ENCODE data around the gene PRDM16. TPM values are rescaled to one million over a fixed set of nuclear protein-coding genes. Genes with fewer than 3 reads are reported as not detected.

Gene PRDM16
- total and polyA plus RNA-seq, 2 of the 13 experiments (the other 11 are each of a cell fraction or from before 2014, with no cell fraction given), result 0.15 to 0.81 TPM

DNA sequence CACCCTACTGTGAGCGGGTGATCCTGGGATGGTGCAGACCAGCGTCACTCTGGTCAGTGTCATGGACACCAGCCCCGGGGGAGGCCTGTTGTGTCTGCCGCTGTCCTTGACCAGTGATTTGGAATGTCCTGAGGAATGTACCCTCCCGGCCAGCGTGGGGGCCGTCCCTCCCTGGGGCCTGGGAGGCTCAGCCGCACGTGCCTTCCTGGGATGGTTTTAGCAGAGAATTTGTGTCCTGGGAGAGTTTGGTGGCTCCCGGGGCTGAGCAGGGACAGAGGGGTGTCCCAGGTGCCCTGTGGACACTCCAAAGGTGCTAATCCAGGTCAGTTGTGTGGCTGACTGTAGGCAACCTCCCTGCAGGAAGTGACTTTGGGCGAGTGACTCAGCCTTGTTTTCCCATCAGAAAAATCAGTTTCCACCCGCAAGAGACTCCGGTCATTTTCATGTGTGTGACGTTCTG lies 391.7 kb downstream of the PRDM16 start (continued):
- TF ChIP-seq, protein P1, sequence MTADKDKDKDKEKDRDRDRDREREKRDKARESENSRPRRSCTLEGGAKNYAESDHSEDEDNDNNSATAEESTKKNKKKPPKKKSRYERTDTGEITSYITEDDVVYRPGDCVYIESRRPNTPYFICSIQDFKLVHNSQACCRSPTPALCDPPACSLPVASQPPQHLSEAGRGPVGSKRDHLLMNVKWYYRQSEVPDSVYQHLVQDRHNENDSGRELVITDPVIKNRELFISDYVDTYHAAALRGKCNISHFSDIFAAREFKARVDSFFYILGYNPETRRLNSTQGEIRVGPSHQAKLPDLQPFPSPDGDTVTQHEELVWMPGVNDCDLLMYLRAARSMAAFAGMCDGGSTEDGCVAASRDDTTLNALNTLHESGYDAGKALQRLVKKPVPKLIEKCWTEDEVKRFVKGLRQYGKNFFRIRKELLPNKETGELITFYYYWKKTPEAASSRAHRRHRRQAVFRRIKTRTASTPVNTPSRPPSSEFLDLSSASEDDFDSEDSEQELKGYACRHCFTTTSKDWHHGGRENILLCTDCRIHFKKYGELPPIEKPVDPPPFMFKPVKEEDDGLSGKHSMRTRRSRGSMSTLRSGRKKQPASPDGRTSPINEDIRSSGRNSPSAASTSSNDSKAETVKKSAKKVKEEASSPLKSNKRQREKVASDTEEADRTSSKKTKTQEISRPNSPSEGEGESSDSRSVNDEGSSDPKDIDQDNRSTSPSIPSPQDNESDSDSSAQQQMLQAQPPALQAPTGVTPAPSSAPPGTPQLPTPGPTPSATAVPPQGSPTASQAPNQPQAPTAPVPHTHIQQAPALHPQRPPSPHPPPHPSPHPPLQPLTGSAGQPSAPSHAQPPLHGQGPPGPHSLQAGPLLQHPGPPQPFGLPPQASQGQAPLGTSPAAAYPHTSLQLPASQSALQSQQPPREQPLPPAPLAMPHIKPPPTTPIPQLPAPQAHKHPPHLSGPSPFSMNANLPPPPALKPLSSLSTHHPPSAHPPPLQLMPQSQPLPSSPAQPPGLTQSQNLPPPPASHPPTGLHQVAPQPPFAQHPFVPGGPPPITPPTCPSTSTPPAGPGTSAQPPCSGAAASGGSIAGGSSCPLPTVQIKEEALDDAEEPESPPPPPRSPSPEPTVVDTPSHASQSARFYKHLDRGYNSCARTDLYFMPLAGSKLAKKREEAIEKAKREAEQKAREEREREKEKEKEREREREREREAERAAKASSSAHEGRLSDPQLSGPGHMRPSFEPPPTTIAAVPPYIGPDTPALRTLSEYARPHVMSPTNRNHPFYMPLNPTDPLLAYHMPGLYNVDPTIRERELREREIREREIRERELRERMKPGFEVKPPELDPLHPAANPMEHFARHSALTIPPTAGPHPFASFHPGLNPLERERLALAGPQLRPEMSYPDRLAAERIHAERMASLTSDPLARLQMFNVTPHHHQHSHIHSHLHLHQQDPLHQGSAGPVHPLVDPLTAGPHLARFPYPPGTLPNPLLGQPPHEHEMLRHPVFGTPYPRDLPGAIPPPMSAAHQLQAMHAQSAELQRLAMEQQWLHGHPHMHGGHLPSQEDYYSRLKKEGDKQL (CRISPR knock-in tag; IDR thresholded peaks at IDR 0.05; ENCODE audit: low read depth), result no peak
- TF ChIP-seq FOXK1 (CRISPR knock-in tag; IDR thresholded peaks at IDR 0.05; ENCODE audit: borderline replicate concordance, low read depth), result peak; percentile 55; the same call in 1 of the 2 replicates
- TF ChIP-seq XBP1 (CRISPR knock-in tag; IDR thresholded peaks at IDR 0.05), result no peak
- TF ChIP-seq CENPX (CRISPR knock-in tag; IDR thresholded peaks at IDR 0.05), result no peak
- TF ChIP-seq ZNF383 (CRISPR knock-in tag; IDR thresholded peaks at IDR 0.05; ENCODE audit: borderline replicate concordance), result no peak; the same call in 1 of the 2 replicates
- TF ChIP-seq, protein P2, sequence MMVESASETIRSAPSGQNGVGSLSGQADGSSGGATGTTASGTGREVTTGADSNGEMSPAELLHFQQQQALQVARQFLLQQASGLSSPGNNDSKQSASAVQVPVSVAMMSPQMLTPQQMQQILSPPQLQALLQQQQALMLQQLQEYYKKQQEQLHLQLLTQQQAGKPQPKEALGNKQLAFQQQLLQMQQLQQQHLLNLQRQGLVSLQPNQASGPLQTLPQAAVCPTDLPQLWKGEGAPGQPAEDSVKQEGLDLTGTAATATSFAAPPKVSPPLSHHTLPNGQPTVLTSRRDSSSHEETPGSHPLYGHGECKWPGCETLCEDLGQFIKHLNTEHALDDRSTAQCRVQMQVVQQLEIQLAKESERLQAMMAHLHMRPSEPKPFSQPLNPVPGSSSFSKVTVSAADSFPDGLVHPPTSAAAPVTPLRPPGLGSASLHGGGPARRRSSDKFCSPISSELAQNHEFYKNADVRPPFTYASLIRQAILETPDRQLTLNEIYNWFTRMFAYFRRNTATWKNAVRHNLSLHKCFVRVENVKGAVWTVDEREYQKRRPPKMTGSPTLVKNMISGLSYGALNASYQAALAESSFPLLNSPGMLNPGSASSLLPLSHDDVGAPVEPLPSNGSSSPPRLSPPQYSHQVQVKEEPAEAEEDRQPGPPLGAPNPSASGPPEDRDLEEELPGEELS (CRISPR knock-in tag; IDR thresholded peaks at IDR 0.05), result peak; percentile 69
- no peak for TF ChIP-seq ZNF329 (CRISPR knock-in tag; IDR thresholded peaks at IDR 0.05; ENCODE audit: low read depth)
- TF ChIP-seq ZFYVE20 (CRISPR knock-in tag; IDR thresholded peaks at IDR 0.05; ENCODE audit: borderline replicate concordance, low read depth), result no peak
- TF ChIP-seq RFX5 (IDR thresholded peaks at IDR 0.05; ENCODE audit: low read depth, low read length), result no peak
- TF ChIP-seq MIXL1 (CRISPR knock-in tag; IDR thresholded peaks at IDR 0.05), result no peak
- no peak for TF ChIP-seq ZNF253 (CRISPR knock-in tag; IDR thresholded peaks at IDR 0.05; ENCODE audit: borderline replicate concordance)
- TF ChIP-seq, protein P3, sequence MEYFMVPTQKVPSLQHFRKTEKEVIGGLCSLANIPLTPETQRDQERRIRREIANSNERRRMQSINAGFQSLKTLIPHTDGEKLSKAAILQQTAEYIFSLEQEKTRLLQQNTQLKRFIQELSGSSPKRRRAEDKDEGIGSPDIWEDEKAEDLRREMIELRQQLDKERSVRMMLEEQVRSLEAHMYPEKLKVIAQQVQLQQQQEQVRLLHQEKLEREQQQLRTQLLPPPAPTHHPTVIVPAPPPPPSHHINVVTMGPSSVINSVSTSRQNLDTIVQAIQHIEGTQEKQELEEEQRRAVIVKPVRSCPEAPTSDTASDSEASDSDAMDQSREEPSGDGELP (IDR thresholded peaks at IDR 0.05; ENCODE audit: borderline replicate concordance, low read depth), result peak; percentile 9; the same call in 1 of the 2 replicates
- no peak; the same call in 1 of the 2 replicates for TF ChIP-seq HMG20A (CRISPR knock-in tag; IDR thresholded peaks at IDR 0.05; ENCODE audit: borderline replicate concordance)
- TF ChIP-seq, protein P4, sequence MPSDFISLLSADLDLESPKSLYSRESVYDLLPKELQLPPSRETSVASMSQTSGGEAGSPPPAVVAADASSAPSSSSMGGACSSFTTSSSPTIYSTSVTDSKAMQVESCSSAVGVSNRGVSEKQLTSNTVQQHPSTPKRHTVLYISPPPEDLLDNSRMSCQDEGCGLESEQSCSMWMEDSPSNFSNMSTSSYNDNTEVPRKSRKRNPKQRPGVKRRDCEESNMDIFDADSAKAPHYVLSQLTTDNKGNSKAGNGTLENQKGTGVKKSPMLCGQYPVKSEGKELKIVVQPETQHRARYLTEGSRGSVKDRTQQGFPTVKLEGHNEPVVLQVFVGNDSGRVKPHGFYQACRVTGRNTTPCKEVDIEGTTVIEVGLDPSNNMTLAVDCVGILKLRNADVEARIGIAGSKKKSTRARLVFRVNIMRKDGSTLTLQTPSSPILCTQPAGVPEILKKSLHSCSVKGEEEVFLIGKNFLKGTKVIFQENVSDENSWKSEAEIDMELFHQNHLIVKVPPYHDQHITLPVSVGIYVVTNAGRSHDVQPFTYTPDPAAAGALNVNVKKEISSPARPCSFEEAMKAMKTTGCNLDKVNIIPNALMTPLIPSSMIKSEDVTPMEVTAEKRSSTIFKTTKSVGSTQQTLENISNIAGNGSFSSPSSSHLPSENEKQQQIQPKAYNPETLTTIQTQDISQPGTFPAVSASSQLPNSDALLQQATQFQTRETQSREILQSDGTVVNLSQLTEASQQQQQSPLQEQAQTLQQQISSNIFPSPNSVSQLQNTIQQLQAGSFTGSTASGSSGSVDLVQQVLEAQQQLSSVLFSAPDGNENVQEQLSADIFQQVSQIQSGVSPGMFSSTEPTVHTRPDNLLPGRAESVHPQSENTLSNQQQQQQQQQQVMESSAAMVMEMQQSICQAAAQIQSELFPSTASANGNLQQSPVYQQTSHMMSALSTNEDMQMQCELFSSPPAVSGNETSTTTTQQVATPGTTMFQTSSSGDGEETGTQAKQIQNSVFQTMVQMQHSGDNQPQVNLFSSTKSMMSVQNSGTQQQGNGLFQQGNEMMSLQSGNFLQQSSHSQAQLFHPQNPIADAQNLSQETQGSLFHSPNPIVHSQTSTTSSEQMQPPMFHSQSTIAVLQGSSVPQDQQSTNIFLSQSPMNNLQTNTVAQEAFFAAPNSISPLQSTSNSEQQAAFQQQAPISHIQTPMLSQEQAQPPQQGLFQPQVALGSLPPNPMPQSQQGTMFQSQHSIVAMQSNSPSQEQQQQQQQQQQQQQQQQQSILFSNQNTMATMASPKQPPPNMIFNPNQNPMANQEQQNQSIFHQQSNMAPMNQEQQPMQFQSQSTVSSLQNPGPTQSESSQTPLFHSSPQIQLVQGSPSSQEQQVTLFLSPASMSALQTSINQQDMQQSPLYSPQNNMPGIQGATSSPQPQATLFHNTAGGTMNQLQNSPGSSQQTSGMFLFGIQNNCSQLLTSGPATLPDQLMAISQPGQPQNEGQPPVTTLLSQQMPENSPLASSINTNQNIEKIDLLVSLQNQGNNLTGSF (CRISPR knock-in tag; IDR thresholded peaks at IDR 0.05), result no peak
- TF ChIP-seq AGO2 (optimal IDR thresholded peaks at IDR 0.05; ENCODE audit: low read depth, low read length), result peak; percentile 48
- TF ChIP-seq ZSCAN22 (CRISPR knock-in tag; IDR thresholded peaks at IDR 0.05), result no peak
- no peak for TF ChIP-seq GTF2F1 (IDR thresholded peaks at IDR 0.05; ENCODE audit: low read length)
